ENCODE data around the gene TTC7B.

The TTC7B gene

GRCh38 chr14:90642244-90642717, 173.9 kb downstream of the TTC7B start:
- TF ChIP-seq, protein P1, sequence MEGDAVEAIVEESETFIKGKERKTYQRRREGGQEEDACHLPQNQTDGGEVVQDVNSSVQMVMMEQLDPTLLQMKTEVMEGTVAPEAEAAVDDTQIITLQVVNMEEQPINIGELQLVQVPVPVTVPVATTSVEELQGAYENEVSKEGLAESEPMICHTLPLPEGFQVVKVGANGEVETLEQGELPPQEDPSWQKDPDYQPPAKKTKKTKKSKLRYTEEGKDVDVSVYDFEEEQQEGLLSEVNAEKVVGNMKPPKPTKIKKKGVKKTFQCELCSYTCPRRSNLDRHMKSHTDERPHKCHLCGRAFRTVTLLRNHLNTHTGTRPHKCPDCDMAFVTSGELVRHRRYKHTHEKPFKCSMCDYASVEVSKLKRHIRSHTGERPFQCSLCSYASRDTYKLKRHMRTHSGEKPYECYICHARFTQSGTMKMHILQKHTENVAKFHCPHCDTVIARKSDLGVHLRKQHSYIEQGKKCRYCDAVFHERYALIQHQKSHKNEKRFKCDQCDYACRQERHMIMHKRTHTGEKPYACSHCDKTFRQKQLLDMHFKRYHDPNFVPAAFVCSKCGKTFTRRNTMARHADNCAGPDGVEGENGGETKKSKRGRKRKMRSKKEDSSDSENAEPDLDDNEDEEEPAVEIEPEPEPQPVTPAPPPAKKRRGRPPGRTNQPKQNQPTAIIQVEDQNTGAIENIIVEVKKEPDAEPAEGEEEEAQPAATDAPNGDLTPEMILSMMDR (IDR thresholded peaks at IDR 0.05; ENCODE audit: low read depth, low read length), result no peak
- Histone ChIP-seq H3K36me3 (peaks cover 3% of the 10 kb centered on the region), H3K27me3 (no peaks in the 10 kb centered on the region), H3K4me3 (ENCODE audit: low read depth, low read length) (no peak overlapping the region), H3K4me1 (no peaks in the 10 kb centered on the region), H3K9me3 (no peaks in the 10 kb centered on the region)
- DNase-seq, result no peak

- Histone ChIP-seq H3K9me3 (no peaks in the 10 kb centered on the region), H3K36me3 (peaks cover 3% of the 10 kb centered on the region), H3K4me3 (ENCODE audit: low read depth, low read length) (no peak overlapping the region), H3K4me1 (no peaks in the 10 kb centered on the region), H3K27me3 (no peaks in the 10 kb centered on the region)
- DNase-seq, result no peak
- TF ChIP-seq, protein P1 (IDR thresholded peaks at IDR 0.05; ENCODE audit: low read depth, low read length), result no peak
Measured at GRCh38 chr14:90641615-90642243, 174.5 kb downstream of the TTC7B start.

DNA sequence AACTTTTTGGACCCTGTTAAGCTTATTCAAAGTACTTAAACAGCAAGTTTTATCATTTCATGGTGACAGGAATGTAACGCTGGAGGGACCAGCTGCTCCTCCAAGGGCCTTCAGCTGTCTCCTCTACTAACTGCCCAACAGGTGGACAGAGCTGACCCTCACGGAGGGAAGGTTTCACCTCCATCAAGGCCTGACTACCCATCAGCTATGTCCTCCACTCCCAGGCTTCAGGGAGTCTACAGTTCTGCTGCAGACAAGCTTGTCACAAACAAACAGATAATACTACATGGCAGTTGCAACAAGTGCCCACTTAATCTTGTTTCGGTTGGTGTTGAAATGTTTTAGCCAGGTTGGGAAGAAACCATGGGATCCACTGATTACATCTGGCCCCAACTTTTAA, 175.1 kb downstream of the TTC7B start:
- TF ChIP-seq, protein P1 (IDR thresholded peaks at IDR 0.05; ENCODE audit: low read depth, low read length), result no peak
- no peak overlapping the region for H3K4me3 ChIP-seq (ENCODE audit: low read depth, low read length)
- H3K36me3 ChIP-seq, result peaks cover 3% of the 10 kb centered on the region
- H3K27me3 ChIP-seq, result no peaks in the 10 kb centered on the region
- DNase-seq, result no peak
- H3K4me1 ChIP-seq, result no peaks in the 10 kb centered on the region
- no peaks in the 10 kb centered on the region for H3K9me3 ChIP-seq

DNA sequence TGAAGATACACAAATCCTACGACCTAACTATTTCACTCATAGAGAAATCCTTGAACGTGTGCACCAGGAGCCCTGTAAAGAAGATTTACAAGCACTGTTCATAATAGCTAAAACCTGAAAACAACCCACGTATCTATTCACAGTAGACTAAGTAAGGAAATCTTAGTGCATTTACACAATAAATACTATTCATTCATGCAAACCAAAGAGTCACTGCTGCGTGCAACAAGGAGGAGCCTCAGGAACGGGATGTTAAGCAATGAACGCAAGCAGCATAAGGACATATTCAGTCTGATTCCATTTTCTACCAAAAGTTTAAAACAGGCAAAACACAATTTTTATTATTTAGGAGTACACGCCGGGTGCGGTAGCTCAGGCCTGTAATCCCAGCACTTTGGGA, 176.6 kb downstream of the TTC7B start:
- peaks cover 3% of the 10 kb centered on the region for H3K36me3 ChIP-seq
- H3K4me3 ChIP-seq (ENCODE audit: low read depth, low read length), result no peak overlapping the region
- TF ChIP-seq, protein P1 (IDR thresholded peaks at IDR 0.05; ENCODE audit: low read depth, low read length), result no peak
- H3K27me3 ChIP-seq, result no peaks in the 10 kb centered on the region
- no peak for DNase-seq
- no peaks in the 10 kb centered on the region for H3K4me1 ChIP-seq
- no peaks in the 10 kb centered on the region for H3K9me3 ChIP-seq

- Histone ChIP-seq H3K4me1 (no peaks in the 10 kb centered on the region), H3K27me3 (no peaks in the 10 kb centered on the region), H3K36me3 (no peaks in the 10 kb centered on the region), H3K9me3 (no peaks in the 10 kb centered on the region), H3K4me3 (ENCODE audit: low read depth, low read length) (no peak overlapping the region)
- TF ChIP-seq, protein P1 (IDR thresholded peaks at IDR 0.05; ENCODE audit: low read depth, low read length), result no peak
- no peak for DNase-seq
Measured at GRCh38 chr14:90632871-90633270, 183.4 kb downstream of the TTC7B start.

- Histone ChIP-seq H3K4me1 (no peaks in the 10 kb centered on the region), H3K36me3 (no peaks in the 10 kb centered on the region), H3K4me3 (ENCODE audit: low read depth, low read length) (no peak overlapping the region), H3K9me3 (no peaks in the 10 kb centered on the region), H3K27me3 (no peaks in the 10 kb centered on the region)
- TF ChIP-seq, protein P1 (IDR thresholded peaks at IDR 0.05; ENCODE audit: low read depth, low read length), result no peak
- DNase-seq, result no peak
Measured at GRCh38 chr14:90632451-90632850, 183.8 kb downstream of the TTC7B start.

Data from BE2C (cell line).